Pancreas (tissue), 10 donors: ENCODE data around the gene KHDC4. TPM values are rescaled to one million over a fixed set of nuclear protein-coding genes. Genes with fewer than 3 reads are reported as not detected.

Experiments
- ATAC-seq, 4 donors: fragments of 200-7000 bp; cut with Tn5 transposase; one replicate each; pipeline versions ENCODE4 v1.8.0 to v1.9.1; 2020; ENCODE audit warnings: mild to moderate bottlenecking in 4 of 4, moderate library complexity in 4 of 4
- DNase-seq, 6 donors: peaks; one replicate each; pipeline ENCODE4 v3.0.0-alpha.2; 2020
- FAIRE-seq: peaks from 2 replicates; lab custom pipeline; 2012; peaks lifted over from hg19 to GRCh38; lab: Jason Lieb, UNC
- H3K27ac ChIP-seq, 4 donors: fragments of 200-600 bp; sonication (generic); 1 replicate in 3 of 4; 2 replicates in 1 of 4; pipeline versions ENCODE4 v1.5.0 to v1.8.0; 2020
- H3K27me3 ChIP-seq, 4 donors: fragments of 200-600 bp; one replicate each; pipeline ENCODE4 v1.8.0; 2021
- H3K36me3 ChIP-seq, 3 donors: fragments of 200-600 bp; sonication (generic) in 1 of 3; one replicate each; pipeline versions ENCODE4 v1.5.0 to v1.8.0; 2020 to 2021
- H3K4me1 ChIP-seq, 3 donors: fragments of 200-600 bp; one replicate each; pipeline ENCODE4 v1.8.0; 2021
- H3K4me3 ChIP-seq, 4 donors: fragments of 200-600 bp; sonication (generic) in 2 of 4; one replicate each; pipeline versions ENCODE4 v1.5.0 to v1.8.0; 2020 to 2021
- H3K9me3 ChIP-seq, 4 donors: fragments of 200-600 bp; one replicate each; pipeline ENCODE4 v1.8.0; 2021
- CTCF ChIP-seq, 4 donors: fragments of 200-600 bp; sonication (generic) in 3 of 4; IDR thresholded peaks; one replicate each; pipeline versions ENCODE4 v1.5.0 to v1.8.0; 2021; ENCODE audit warnings: antibody characterized with exemption in 4 of 4
- WGBS, 2 donors: extraction: QIAGEN DNeasy Blood & Tissue Kit; methylation state at CpG; one replicate each; pipeline ENCODE4 v1.1.7; 2013; 5-methylcytosine and 5-hydroxymethylcytosine counted together
- intact Hi-C, 3 donors: fragments of 100-400 bp; cut with DNase I; formaldehyde crosslinking; loops; one replicate each; pipeline versions ENCODE4 v1.11.1 to v1.14.2; 2022
- polyA plus RNA-seq, 2 donors: library from polyadenylated mRNA; stranded (reverse); fragments of 200-250 nt; gene quantifications; one replicate each; pipeline ENCODE4 v1.2.3, GENCODE V29; 2013
- total RNA-seq, 6 donors: library from RNA; stranded (reverse); fragmentation: NEBNext Ultra II Directional in 4 of 6; extraction: Animal tissue kit (Norgen Biotek cat#: 25700) in 4 of 6; gene quantifications; one replicate each; pipeline versions ENCODE4 v1.2.1 to v1.2.4, GENCODE V29; 2021 to 2023
- donor health status: healthy with polysubstance abuse.
- donor health status: DM: no; HTN: no; CAD: no; lungs with moderate emphysema.
- donor health status: DM: no; HTN: no; CAD: no.
- donor health status: control.
- donor health status: control.
- donor health status: Bipolar disorder and iron deficiency.
- donor health status: DM: yes; HTN: yes; CAD: no.
- donor health status: DM: no; HTN: no; CAD: no.
- donor health status: DM: no; HTN: no; CAD: no.
- donor health status: DM: yes; HTN: yes; CAD: no.

The KHDC4 gene
- total and polyA plus RNA-seq, 8 donors, result 11.9 to 32.8 (median 19.1) TPM

DNA sequence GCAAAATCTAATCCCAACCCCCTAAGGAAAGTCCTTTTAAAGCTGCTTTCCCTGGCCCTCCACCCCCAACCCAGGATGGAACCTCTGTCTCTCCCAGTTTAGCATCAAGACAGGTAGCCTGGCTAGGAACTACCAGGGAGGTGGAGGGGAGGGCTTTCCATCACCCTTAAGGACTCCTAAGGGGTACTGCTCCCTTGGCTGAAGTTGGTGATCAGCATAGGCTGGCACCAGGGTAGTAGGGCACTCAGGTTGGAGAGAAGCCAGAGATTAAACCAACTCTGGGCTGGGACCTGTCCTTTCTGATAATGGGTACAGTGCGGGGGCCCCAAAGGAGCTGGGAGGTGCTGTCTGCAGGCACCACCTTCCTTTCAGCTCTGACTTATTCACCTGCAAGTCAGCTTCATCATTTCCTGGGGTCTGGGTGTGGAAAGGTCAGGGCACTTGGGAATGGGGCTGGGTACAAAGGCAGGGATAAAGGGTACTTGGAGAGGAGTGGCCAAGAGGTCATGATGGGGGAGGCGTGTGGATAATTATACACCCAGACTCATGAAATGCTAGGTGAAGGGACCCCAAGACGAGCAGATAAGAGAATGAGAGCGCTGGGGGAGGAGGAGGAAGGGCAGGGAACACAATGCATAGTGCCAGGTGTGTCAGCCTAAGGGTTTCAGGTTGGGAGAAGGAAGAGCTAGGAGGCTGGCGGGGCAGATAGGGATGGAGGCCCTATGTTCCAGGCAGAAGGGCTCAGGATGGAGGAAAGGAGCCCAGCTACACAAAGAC, 42.9 kb upstream of the KHDC4 start:
- FAIRE-seq (no peak), DNase-seq (no peak), ATAC-seq (peak in 3 of 4 donors; percentile 8 to 22 (median 9))
- peak overlapping the region; percentile 57 to 89 (median 80) for H3K4me3 ChIP-seq
- peak overlapping the region in 3 of 4 donors; percentile 37 to 86 (median 85) for H3K27ac ChIP-seq
- H3K9me3 ChIP-seq, result no peaks in the 10 kb centered on the region
- no peaks in the 10 kb centered on the region for H3K36me3 ChIP-seq
- peaks cover 0 to 15% (median 0%) of the 10 kb centered on the region in 3 donors for H3K4me1 ChIP-seq
- no peaks in the 10 kb centered on the region for H3K27me3 ChIP-seq
- no peak for TF ChIP-seq CTCF (IDR thresholded peaks at IDR 0.05)
- 33 to 44% methylated on average over 5 of the region's 5 CpGs for WGBS, 2 donors
- intact Hi-C loops, result no loop called here

DNA sequence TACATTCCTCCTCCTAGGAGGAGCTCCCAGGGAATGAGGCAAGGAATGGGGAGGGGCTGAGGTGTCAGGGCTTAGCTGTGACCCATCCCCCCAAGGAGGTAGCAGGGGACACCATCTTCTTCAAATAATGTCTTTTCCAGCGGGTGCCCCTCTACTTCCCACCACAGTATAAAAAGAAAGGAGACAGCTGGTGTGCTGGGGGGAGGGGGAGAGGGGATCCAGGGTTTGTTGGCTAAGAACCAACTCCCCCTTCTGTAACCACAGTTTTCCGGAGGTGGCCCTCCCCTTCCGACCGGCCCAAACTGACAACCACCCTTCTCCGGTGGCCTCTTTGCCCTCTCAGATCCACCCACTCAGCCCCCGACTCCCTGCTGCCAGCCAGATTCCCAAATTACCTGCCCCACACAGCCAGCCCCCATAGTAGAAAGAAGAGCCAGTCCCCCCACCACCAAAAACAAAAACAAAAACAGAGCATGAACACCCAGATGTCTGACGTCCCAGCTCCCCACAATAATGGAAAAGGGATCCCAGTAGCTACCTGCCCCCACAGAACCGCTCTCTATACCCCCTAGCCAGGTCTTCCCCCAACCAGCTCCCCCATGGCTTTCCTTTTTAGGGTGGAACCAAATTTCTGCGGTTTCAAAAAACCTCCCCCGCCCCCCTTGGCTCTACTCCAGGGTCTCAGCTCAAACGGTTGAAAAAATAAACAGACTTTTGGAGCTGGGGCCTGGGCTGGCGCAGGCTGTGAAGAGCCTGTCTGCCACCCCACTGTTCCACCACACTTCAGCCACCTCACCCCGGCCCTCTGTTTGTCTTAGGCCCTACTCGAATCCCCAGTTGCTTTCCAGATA, 42.1 kb upstream of the KHDC4 start:
- FAIRE-seq (no peak), DNase-seq (no peak), ATAC-seq (no peak)
- 29 to 31% methylated on average over 14 of the region's 14 CpGs for WGBS, 2 donors
- Histone ChIP-seq H3K4me1 (peaks cover 0 to 15% (median 0%) of the 10 kb centered on the region in 3 donors), H3K36me3 (no peaks in the 10 kb centered on the region), H3K9me3 (no peaks in the 10 kb centered on the region), H3K4me3 (peak overlapping the region in 2 of 4 donors; percentile 57 to 83), H3K27me3 (no peaks in the 10 kb centered on the region), H3K27ac (peak overlapping the region in 2 of 4 donors; percentile 85 to 86)
- intact Hi-C loops, result no loop called here
- TF ChIP-seq CTCF (IDR thresholded peaks at IDR 0.05), result no peak

- no peak for DNase-seq
- intact Hi-C loops, result no loop called here
- Histone ChIP-seq H3K9me3 (no peaks in the 10 kb centered on the region), H3K4me1 (peaks cover 0 to 12% (median 0%) of the 10 kb centered on the region in 3 donors), H3K27ac (peak overlapping the region in 2 of 4 donors; percentile 50 to 85), H3K27me3 (no peaks in the 10 kb centered on the region), H3K36me3 (no peaks in the 10 kb centered on the region), H3K4me3 (peak overlapping the region in 2 of 4 donors; percentile 57 to 83)
- 42 to 46% methylated on average over 4 of the region's 4 CpGs for WGBS, 2 donors
- FAIRE-seq, result no peak
- TF ChIP-seq CTCF (IDR thresholded peaks at IDR 0.05), result no peak
- ATAC-seq, result no peak
Observed at GRCh38 chr1:155975375-155976061, 41.3 kb upstream of the KHDC4 start.

DNA sequence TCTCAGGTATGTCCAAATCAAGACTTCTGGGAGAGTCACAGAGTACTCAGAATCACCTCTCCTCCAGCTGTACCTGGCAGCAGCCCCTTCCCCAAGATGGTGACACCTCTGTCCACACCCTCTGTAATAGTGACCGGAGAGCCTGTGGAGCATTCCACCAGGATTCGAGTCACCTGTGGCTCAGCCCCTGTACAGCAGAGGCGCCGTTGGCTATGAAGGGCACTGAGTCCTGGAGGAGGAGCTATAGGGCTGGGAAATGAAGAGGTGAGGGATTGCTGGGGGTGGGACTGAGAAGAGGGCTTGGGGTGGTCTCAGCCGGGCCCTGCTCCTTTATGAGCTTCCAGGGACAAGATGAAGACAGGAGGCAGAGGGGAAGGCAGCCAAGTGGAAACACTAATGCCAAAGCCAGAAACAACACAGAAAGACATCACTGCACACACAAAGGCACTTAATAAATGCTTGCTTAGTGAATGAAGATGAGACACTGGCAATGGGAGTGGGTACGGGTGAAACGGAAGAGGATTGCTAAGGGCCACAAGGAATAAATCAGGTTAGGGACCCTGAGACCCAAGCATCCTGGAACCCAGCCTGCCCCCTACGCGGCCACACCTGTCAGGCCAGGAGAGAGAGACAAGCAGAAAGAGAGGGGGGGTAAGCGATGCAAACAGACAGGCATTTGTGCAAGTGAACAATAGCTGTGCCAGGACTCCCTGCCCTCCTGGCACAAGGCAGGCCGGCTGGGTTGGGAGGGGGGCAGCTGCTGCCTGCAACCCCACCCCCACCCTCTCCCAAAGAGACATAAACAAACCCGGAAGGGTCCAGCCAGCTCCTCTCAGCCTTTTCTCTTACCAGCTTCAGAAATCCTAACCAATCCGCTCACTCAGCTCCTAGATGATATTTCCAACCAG, 40.2 kb upstream of the KHDC4 start:
- H3K36me3 ChIP-seq, result no peaks in the 10 kb centered on the region
- DNase-seq, result no peak
- peak in 1 of 4 donors; percentile 2 for ATAC-seq
- intact Hi-C loops, result no loop called here
- H3K4me3 ChIP-seq, result peak overlapping the region in 1 of 4 donors; percentile 83
- no peaks in the 10 kb centered on the region for H3K27me3 ChIP-seq
- no peak for FAIRE-seq
- TF ChIP-seq CTCF (IDR thresholded peaks at IDR 0.05), result no peak
- WGBS, 2 donors, result 52 to 56% methylated on average over 13 of the region's 13 CpGs
- H3K9me3 ChIP-seq, result no peaks in the 10 kb centered on the region
- H3K4me1 ChIP-seq, result peaks cover 0 to 5% (median 0%) of the 10 kb centered on the region in 3 donors
- H3K27ac ChIP-seq, result peak overlapping the region in 2 of 4 donors; percentile 50 to 85
